DMS153 treated with DMSO at 0.1 percent for 48 hours (cell line): Measurements from ENCODE around the gene PRAMEF14.
A peak's percentile ranks its signal among the peaks of the same experiment; 100 is the strongest.
"Not testable (repeated sequence)": the region's sequence is repeated elsewhere in the genome, so short reads cannot be mapped to it uniquely, and the experiment has no call there.

Experiments used
- DNase-seq: peaks from one replicate; lab custom pipeline; 2025; ENCODE audit not compliant: unreplicated experiment; lab: John Stamatoyannopoulos, UW

The PRAMEF14 gene

GRCh38 chr1:13347034-13347433 is at the start of gene PRAMEF14:
PRAMEF14 (minus strand) TSS chr1:13347134; CDS start chr1:13345314, 1,820 bp downstream.
- DNase-seq: not testable (repeated sequence)

GRCh38 chr1:13395311-13395710 is 48.4 kb upstream of the PRAMEF14 start:
- not testable (repeated sequence) for DNase-seq

GRCh38 chr1:13394761-13395160 is 47.8 kb upstream of the PRAMEF14 start:
- not testable (repeated sequence) for DNase-seq

GRCh38 chr1:13393004-13393403 is 46.1 kb upstream of the PRAMEF14 start:
- not testable (repeated sequence) for DNase-seq

GRCh38 chr1:13389332-13389731 is 42.4 kb upstream of the PRAMEF14 start, which contains the start of gene PRAMEF17:
PRAMEF17 (plus strand) TSS chr1:13389632; CDS start chr1:13389658, 26 bp downstream.
- not testable (repeated sequence) for DNase-seq

GRCh38 chr1:13380380-13380779 is 33.4 kb upstream of the PRAMEF14 start:
- DNase-seq: not testable (repeated sequence)

- DNase-seq: not testable (repeated sequence)
Observed at GRCh38 chr1:13378983-13379382, 32.0 kb upstream of the PRAMEF14 start.

GRCh38 chr1:13368544-13368943 is 21.6 kb upstream of the PRAMEF14 start:
- not testable (repeated sequence) for DNase-seq

GRCh38 chr1:13366536-13366935 is 19.6 kb upstream of the PRAMEF14 start:
- not testable (repeated sequence) for DNase-seq

- not testable (repeated sequence) for DNase-seq
Observed at GRCh38 chr1:13364928-13365327, 18.0 kb upstream of the PRAMEF14 start.

GRCh38 chr1:13362364-13362763 is 15.4 kb upstream of the PRAMEF14 start:
- DNase-seq: not testable (repeated sequence)

GRCh38 chr1:13356774-13357173 is 9.8 kb upstream of the PRAMEF14 start:
- DNase-seq: peak; percentile 22

GRCh38 chr1:13354475-13354874 is 7.5 kb upstream of the PRAMEF14 start:
- DNase-seq: not testable (repeated sequence)

- DNase-seq: not testable (repeated sequence)
Observed at GRCh38 chr1:13353476-13353875, 6.5 kb upstream of the PRAMEF14 start.

GRCh38 chr1:13342496-13342895 is 4.4 kb downstream of the PRAMEF14 start:
- DNase-seq: not testable (repeated sequence)

GRCh38 chr1:13315281-13315680 is 31.7 kb downstream of the PRAMEF14 start, which contains the start of gene PRAMEF15:
PRAMEF15 (plus strand) TSS chr1:13315581; CDS start chr1:13318408, 2,827 bp downstream.
- not testable (repeated sequence) for DNase-seq

- DNase-seq: not testable (repeated sequence)
Observed at GRCh38 chr1:13303239-13303638, 43.7 kb downstream of the PRAMEF14 start, which contains the start of gene PRAMEF33. PRAMEF33 (plus strand) TSS chr1:13303539; CDS start chr1:13305955, 2,416 bp downstream.

GRCh38 chr1:13302197-13302596 is 44.7 kb downstream of the PRAMEF14 start:
- DNase-seq: not testable (repeated sequence)

- DNase-seq: not testable (repeated sequence)
Observed at GRCh38 chr1:13298699-13299098, 48.2 kb downstream of the PRAMEF14 start.

- not testable (repeated sequence) for DNase-seq
Observed at GRCh38 chr1:13297216-13297931, 49.6 kb downstream of the PRAMEF14 start.
